GM12878 (cell line): ENCODE measurements around the gene LRIT2.

Experiments
- CTCF ChIP-seq, 3 experiments: IDR thresholded peaks in 2 of 3; conservative IDR thresholded peaks in 1 of 3; 2 replicates each; pipeline ENCODE4 v1.5.1; 2011; ENCODE audit warnings: low read depth in 3 of 3, low read length in 3 of 3, mild to moderate bottlenecking in 3 of 3, control low read depth in 2 of 3, moderate library complexity in 2 of 3, inconsistent platforms in 1 of 3, mixed read lengths in 1 of 3; ENCODE audit not compliant: control insufficient read depth in 2 of 3, insufficient read depth in 1 of 3; ENCODE audit errors: extremely low read depth in 1 of 3
- RAD21 ChIP-seq: IDR thresholded peaks from 2 replicates; pipeline ENCODE4 v1.6.1; 2011; ENCODE audit warnings: mild to moderate bottlenecking, low read depth, low read length, moderate library complexity; ENCODE audit not compliant: insufficient read depth
- RBBP5 ChIP-seq: fragments of 200-600 bp; sonication (generic); conservative IDR thresholded peaks from 2 replicates; pipeline ENCODE4 v1.6.1; 2016

- no peak for TF ChIP-seq RBBP5
- TF ChIP-seq CTCF (IDR thresholded peaks at IDR 0.05 in 2 of 3, conservative IDR thresholded peaks at IDR 0.05 in 1 of 3; ENCODE audit: control insufficient read depth in 2 of 3, extremely low read depth in 1 of 3, insufficient read depth in 1 of 3, low read depth in 3 of 3, low read length in 3 of 3): no peak
- TF ChIP-seq RAD21: no peak
Measured at GRCh38 chr10:84188815-84189214, 36.5 kb downstream of the LRIT2 start.
